NCI-H2107 treated with DMSO at 0.1 percent for 48 hours (cell line): ENCODE measurements around the gene DMAC2.
"Not testable (repeated sequence)": the region's sequence is repeated elsewhere in the genome, so short reads cannot be mapped to it uniquely, and the experiment has no call there.

Experiments used
- DNase-seq: peaks from one replicate; lab custom pipeline; 2025; ENCODE audit not compliant: unreplicated experiment; lab: John Stamatoyannopoulos, UW

The DMAC2 gene

GRCh38 chr19:41424335-41425173 is 15.2 kb downstream of the DMAC2 start:
- DNase-seq: no peak

DNA sequence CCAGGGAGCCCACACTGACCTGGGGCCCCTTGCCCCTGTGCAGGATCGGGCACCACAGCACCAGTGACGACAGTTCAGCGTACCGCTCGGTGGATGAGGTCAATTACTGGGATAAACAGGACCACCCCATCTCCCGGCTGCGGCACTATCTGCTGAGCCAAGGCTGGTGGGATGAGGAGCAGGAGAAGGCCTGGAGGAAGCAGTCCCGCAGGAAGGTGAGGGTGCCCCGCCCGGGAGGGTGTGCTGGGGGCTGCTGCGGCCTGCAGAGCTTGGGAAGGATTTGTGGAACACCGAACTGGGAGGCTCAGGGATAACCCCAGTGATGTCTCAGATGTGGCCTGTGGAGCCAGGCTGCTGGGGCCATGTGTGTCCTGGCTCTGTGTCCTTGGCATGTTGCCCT is 16.8 kb downstream of the DMAC2 start:
- no peak for DNase-seq

GRCh38 chr19:41422456-41422855 is 17.3 kb downstream of the DMAC2 start:
- DNase-seq: no peak

GRCh38 chr19:41421973-41422372 is 17.7 kb downstream of the DMAC2 start:
- DNase-seq: no peak

DNA sequence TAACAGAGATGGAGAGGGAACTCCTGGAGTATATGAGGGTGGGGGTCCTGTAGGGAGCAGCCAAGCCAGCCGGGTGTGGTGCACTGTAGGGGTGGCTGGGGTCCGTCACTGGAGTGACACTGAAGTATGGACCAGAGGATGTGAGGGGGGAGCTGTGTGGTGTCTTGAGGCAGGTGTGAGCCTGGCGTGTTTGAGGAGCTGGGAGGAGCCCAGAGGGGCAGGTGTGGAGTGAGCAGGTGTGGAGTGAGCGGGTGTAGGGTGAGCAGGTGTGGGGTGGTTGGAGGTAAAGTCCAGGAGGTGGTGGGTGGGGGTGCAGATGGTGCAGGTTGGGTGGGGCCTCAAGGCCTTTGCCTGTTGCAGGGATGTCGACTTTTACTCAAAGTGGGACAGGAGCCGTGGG is 18.4 kb downstream of the DMAC2 start:
- DNase-seq: peak; percentile 92

GRCh38 chr19:41420101-41420880 is 19.4 kb downstream of the DMAC2 start:
- DNase-seq: no peak

GRCh38 chr19:41416194-41416674 is 23.5 kb downstream of the DMAC2 start:
- no peak for DNase-seq

DNA sequence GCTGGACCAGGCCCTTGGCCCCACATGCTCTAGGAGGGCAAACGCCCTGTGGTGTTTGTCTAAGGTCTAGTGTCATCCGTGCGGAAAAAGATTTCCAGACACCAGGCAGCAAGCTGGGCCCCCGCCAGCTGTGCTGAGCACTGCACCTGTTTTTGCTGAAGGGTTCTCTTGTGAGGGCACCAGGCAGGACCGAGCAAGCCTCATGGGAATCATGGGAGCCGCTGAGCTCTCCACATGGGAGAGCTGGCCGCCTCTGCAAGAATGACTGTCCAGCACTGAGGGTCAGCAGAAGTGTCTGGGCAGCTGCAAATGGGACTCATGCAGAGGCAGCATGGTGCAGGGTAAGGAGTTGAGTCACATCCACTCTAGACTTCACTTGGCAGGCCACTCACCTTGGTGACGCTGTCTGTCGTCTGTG is 24.5 kb downstream of the DMAC2 start:
- peak; percentile 79 for DNase-seq

DNA sequence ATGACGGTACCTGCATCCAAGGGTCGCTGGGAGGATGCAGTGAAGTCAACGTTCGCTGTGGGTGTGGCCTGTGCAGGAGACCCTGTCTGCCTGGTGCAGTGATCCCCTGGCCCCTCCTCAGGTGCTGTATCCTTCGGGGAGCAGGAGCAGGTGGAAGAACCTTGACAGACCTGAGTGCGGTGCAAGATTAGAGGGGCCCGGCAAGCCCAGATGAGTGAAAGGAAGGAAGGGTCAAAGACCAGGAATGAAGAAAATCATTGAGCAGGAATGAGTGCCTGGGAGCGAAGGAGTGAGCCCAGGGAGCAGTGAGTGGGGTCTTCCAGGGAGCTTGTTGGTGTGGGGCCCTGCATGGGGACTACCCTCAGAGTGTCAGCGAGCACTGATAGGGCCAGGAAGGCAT is 25.3 kb downstream of the DMAC2 start:
- DNase-seq: no peak

DNA sequence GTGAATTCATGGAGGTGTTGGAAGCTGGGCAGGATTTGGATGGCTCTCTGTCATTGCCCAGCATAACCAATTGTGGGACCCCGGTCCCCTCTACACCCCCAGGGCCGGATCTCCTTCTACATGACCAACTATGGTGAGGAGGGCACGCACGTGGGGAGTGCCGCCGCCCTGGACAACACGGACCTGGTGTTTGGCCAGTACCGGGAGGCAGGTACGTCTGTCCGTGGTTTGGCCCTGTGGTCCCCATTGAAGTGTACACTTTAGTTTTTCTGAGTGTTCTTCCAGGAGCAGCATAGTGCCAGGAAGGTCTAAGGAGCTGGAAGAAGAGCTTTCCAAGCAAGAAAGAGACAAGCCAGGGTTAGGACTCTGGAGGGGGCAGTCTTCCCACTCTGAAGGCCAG is 25.8 kb downstream of the DMAC2 start:
- no peak for DNase-seq

GRCh38 chr19:41412953-41413352 is 26.8 kb downstream of the DMAC2 start:
- no peak for DNase-seq

GRCh38 chr19:41411968-41412265 is 27.8 kb downstream of the DMAC2 start:
- DNase-seq: no peak

DNA sequence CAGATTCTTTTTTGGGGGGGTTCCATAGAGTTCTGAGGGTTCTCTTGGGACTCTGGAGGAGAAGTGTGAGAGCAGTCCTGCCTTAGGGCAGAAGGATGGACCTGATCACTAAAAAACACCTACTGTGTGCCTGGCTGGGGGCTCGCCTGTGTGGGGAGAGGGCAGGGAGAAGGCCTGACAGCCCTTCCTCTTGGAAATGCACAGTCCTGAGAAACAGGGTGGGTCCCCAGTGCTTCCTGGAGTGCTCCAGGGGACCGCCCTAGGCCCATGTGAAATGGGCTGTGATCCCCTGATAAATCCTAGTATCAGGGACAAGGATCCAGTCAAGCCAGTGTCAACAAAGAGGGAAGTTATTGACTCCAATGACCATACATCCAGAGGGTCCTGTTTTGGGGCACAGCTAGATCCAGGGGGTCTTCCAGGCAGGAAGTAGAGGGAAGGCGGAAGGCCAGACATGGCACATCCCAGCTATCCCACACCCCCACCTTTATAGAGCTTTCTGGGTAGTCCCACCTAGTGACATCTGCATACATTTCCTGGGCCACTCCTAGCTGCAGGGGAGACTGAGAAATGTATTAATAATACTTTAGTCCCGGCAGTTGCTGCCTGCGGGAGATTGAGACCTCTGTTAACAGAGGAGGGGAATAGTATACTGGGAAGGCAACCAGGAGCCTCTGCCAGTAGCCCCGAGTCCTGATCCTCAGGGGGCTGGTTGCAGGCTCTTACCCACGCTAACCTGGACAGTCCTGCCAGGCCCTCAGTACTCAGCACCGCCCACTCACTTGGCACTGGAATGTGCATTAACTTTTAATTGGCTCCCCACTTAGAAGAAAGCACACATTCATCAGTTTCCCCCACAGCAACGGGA is 28.4 kb downstream of the DMAC2 start:
- no peak for DNase-seq

- DNase-seq: no peak
Measured at GRCh38 chr19:41410336-41411054, 29.2 kb downstream of the DMAC2 start.

- DNase-seq: no peak
Measured at GRCh38 chr19:41409288-41409687, 30.4 kb downstream of the DMAC2 start.

DNA sequence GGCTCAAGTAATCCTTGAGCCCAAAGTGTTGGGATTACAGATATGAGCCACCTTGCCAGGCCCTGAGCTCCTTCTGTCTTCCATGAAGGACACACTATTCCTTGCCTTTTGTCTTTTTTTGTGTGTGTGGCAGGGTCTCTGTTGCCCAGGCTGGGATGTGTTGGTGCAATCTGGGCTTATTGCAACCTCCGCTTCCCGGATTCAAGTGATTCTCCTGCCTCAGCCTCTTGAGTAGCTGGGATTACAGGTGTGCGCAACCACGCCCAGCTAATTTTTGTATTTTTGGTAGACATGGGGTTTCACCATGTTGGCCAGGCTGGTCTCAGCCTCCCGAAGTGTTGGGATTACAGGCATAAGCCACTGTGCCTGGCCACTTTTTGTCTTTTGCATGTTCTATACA is 30.9 kb downstream of the DMAC2 start:
- not testable (repeated sequence) for DNase-seq

GRCh38 chr19:41408256-41408655 is 31.5 kb downstream of the DMAC2 start:
- DNase-seq: peak; percentile 32

DNA sequence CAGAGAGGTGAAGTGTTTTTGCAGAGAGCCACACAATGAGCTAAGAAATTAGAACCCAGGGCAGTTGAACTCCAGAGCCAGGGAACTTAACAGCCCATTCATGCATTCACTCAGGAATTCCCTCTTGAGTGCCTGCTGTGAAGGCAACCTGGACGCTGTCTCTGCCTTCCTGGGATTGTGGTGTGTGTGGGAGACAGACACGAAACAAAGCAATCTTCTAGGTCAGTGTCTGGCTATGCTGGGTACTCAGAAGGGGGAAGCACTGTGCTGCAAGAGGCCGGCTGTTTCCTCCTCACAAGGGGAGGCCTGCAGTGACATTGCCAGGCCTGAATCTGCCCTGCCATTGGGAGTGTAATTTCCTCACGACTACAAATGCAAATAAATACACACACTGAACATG is 32.4 kb downstream of the DMAC2 start:
- no peak for DNase-seq

- no peak for DNase-seq
Measured at GRCh38 chr19:41405776-41406175, 33.9 kb downstream of the DMAC2 start.

- DNase-seq: peak; percentile 38
Measured at GRCh38 chr19:41403181-41403970, 36.3 kb downstream of the DMAC2 start.
